Osteoblast (primary cell): ENCODE results near the gene LETM1. TPM values are rescaled to one million over a fixed set of nuclear protein-coding genes. Genes with fewer than 3 reads are reported as not detected.
A peak's percentile ranks its signal among the peaks of the same experiment; 100 is the strongest.

Source experiments
- DNase-seq: peaks from one replicate; pipeline ENCODE4 v3.0.0; 2011; ENCODE audit warnings: low spot score, mixed read lengths; ENCODE audit not compliant: insufficient read length; ENCODE audit errors: missing footprints
- H2AFZ ChIP-seq: 2 replicates; pipeline ENCODE4 v1.6.0; 2011; ENCODE audit warnings: mild to moderate bottlenecking, low read length
- H3K27ac ChIP-seq: 2 replicates; pipeline ENCODE4 v1.5.1; 2011; ENCODE audit warnings: mild to moderate bottlenecking, low read depth, low read length, moderate library complexity
- H3K27me3 ChIP-seq: 2 replicates; pipeline ENCODE4 v1.6.0; 2012; ENCODE audit warnings: mild to moderate bottlenecking, control low read depth, inconsistent platforms, low read length, moderate library complexity; ENCODE audit not compliant: insufficient read depth
- H3K36me3 ChIP-seq: 2 replicates; pipeline ENCODE4 v1.5.1; 2011; ENCODE audit warnings: mild to moderate bottlenecking, low read length, control low read depth, moderate library complexity; ENCODE audit not compliant: insufficient read depth
- H3K4me1 ChIP-seq: 2 replicates; pipeline ENCODE4 v1.5.1; 2011; ENCODE audit warnings: mild to moderate bottlenecking, low read length, control low read depth, moderate library complexity; ENCODE audit not compliant: insufficient read depth
- H3K4me2 ChIP-seq: 2 replicates; pipeline ENCODE4 v1.6.0; 2011; ENCODE audit warnings: mild to moderate bottlenecking, low read length; ENCODE audit not compliant: insufficient read depth
- H3K4me3 ChIP-seq: fragments of 200-600 bp; sonication (generic); 3 replicates; pipeline ENCODE4 v1.5.1; 2012; ENCODE audit warnings: mild to moderate bottlenecking, low read length, inconsistent platforms; ENCODE audit not compliant: insufficient read depth
- H3K79me2 ChIP-seq: 2 replicates; pipeline ENCODE4 v1.6.0; 2012; ENCODE audit warnings: mild to moderate bottlenecking, low read length, control low read depth, inconsistent platforms; ENCODE audit not compliant: insufficient read depth
- H3K9me3 ChIP-seq: 2 replicates; pipeline ENCODE4 v1.5.1; 2011; ENCODE audit warnings: low read depth, low read length, control low read depth
- H4K20me1 ChIP-seq: 2 replicates; pipeline ENCODE4 v1.6.0; 2012; ENCODE audit warnings: mild to moderate bottlenecking, low read length, control low read depth; ENCODE audit not compliant: insufficient read depth
- CTCF ChIP-seq: IDR thresholded peaks from 2 replicates; pipeline ENCODE4 v1.5.1; 2011; ENCODE audit warnings: mild to moderate bottlenecking, low read depth, low read length, moderate library complexity; ENCODE audit errors: extremely low read depth
- total RNA-seq: library from RNA; depleted of rRNA; stranded (reverse); fragments of >200 nt; gene quantifications from 2 replicates; pipeline ENCODE4 v1.2.3, GENCODE V29; 2012

The LETM1 gene
- total RNA-seq, 1 donor = 75.3 TPM

DNA sequence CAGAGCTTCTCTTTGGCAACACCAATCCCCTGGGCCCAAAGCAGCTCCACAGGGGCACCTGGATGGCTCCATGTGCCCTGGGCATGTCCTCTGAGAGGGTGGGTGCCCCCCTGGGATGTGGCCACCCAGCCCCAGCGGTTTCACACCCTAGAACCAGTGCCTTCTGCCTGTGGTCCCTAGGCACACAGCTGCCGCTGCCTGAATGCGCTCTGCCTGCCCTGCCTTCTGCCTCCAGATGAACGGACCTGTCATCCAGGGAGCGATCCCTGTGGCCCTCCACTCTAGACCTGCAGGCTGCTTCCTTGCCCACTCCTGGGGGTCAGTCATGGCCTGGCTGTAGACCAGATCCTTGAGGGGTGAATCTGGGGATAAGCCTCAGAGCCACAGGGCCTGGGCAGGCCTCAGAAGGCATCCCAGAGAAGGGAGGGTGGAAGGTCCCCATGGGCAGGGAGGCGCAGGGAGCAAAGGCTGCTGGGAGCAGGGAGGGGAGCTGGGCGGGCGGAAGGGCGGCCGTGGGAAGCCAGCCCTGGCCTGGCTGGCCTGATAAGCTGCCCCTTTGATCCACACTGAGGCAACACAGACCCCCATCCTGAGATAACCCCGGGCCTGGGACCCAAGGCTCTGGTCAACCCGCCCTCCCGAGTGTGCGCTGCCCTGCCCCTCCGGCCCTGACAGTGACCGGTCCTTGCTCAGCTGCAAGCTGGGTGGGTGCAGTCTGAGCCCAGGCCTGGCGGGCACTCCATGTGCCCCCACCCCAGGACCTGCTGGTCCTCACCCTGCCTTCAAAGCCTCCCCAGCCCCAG is 71.0 kb downstream of the LETM1 start:
- H3K36me3 ChIP-seq = no peaks in the 10 kb centered on the region
- no peaks in the 10 kb centered on the region for H3K4me1 ChIP-seq
- no peak for TF ChIP-seq CTCF
- DNase-seq = peak; percentile 90
- H3K79me2 ChIP-seq = no peaks in the 10 kb centered on the region
- no peaks in the 10 kb centered on the region for H3K9me3 ChIP-seq
- H4K20me1 ChIP-seq = no peaks in the 10 kb centered on the region
- H3K27ac ChIP-seq = no peak overlapping the region
- no peak overlapping the region for H3K4me3 ChIP-seq
- H2AFZ ChIP-seq = no peak overlapping the region
- H3K27me3 ChIP-seq = no peaks in the 10 kb centered on the region
- no peak overlapping the region for H3K4me2 ChIP-seq

GRCh38 chr4:1784395-1784788 is 71.6 kb downstream of the LETM1 start:
- no peaks in the 10 kb centered on the region for H4K20me1 ChIP-seq
- no peak overlapping the region for H3K27ac ChIP-seq
- no peak overlapping the region for H3K4me2 ChIP-seq
- no peak for DNase-seq
- H3K9me3 ChIP-seq = no peaks in the 10 kb centered on the region
- H3K36me3 ChIP-seq = no peaks in the 10 kb centered on the region
- no peaks in the 10 kb centered on the region for H3K4me1 ChIP-seq
- H3K79me2 ChIP-seq = no peaks in the 10 kb centered on the region
- no peak overlapping the region for H3K4me3 ChIP-seq
- H3K27me3 ChIP-seq = no peaks in the 10 kb centered on the region
- no peak overlapping the region for H2AFZ ChIP-seq
- no peak for TF ChIP-seq CTCF

DNA sequence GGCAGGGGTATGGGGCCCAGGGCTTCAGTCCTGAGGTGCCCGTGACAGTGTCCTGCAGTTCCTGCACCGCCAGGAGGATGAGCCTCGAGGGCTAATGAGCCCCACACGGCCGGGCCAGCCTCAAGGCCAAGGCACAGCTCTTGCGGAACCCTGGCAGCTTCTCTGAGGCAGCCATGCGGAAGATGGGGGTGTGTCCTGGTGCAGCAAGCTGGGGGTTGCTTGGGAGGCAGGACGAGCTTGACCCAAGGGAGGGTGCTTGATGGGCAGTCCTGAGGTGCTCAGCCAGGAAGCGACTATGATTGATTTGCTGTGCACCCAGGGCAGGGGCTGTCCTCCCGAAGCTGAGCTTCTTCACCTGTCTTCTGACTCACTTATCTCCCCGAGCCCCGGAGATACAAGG is 72.0 kb downstream of the LETM1 start:
- Histone ChIP-seq H4K20me1 (no peaks in the 10 kb centered on the region), H3K27ac (no peak overlapping the region), H3K9me3 (no peaks in the 10 kb centered on the region), H3K79me2 (no peaks in the 10 kb centered on the region), H3K4me2 (no peak overlapping the region), H3K36me3 (no peaks in the 10 kb centered on the region), H3K4me1 (no peaks in the 10 kb centered on the region), H3K27me3 (no peaks in the 10 kb centered on the region), H2AFZ (no peak overlapping the region), H3K4me3 (no peak overlapping the region)
- no peak for DNase-seq
- TF ChIP-seq CTCF = no peak

- Histone ChIP-seq H2AFZ (no peak overlapping the region), H3K27ac (no peak overlapping the region), H4K20me1 (no peaks in the 10 kb centered on the region), H3K27me3 (no peaks in the 10 kb centered on the region), H3K9me3 (no peaks in the 10 kb centered on the region), H3K36me3 (no peaks in the 10 kb centered on the region), H3K79me2 (no peaks in the 10 kb centered on the region), H3K4me2 (no peak overlapping the region), H3K4me3 (no peak overlapping the region), H3K4me1 (no peaks in the 10 kb centered on the region)
- no peak for DNase-seq
- no peak for TF ChIP-seq CTCF
These were observed 72.9 kb downstream of the LETM1 start for GRCh38 chr4:1783015-1783414.
